Epithelial cell of proximal tubule (primary cell): ENCODE data around the gene HUS1B. TPM values are rescaled to one million over a fixed set of nuclear protein-coding genes. Genes with fewer than 3 reads are reported as not detected.

ENCODE experiments used
- DNase-seq: peaks from one replicate; pipeline ENCODE4 v3.0.0-alpha.2; 2011; ENCODE audit warnings: low read depth
- H3K4me3 ChIP-seq: 2 replicates; pipeline ENCODE4 v1.5.1; 2011; ENCODE audit warnings: low read depth, mild to moderate bottlenecking, low read length
- CTCF ChIP-seq: conservative IDR thresholded peaks from 2 replicates; pipeline ENCODE4 v1.5.1; 2012; ENCODE audit warnings: low read depth, mild to moderate bottlenecking, low read length
- total RNA-seq: library from RNA; depleted of rRNA; stranded (reverse); fragments of >200 nt; gene quantifications from 2 replicates; pipeline ENCODE4 v1.2.3, GENCODE V29; 2015

The HUS1B gene
- total RNA-seq, 1 donor from 2014 or later = not detected

GRCh38 chr6:686497-686896, 29.6 kb upstream of the HUS1B start:
- H3K4me3 ChIP-seq = no peak overlapping the region
- TF ChIP-seq CTCF = peak; percentile 38
- no peak for DNase-seq

- TF ChIP-seq CTCF = no peak
- H3K4me3 ChIP-seq = no peak overlapping the region
- no peak for DNase-seq
Measured at GRCh38 chr6:684831-685636, 28.1 kb upstream of the HUS1B start.

- no peak overlapping the region for H3K4me3 ChIP-seq
- DNase-seq = no peak
- no peak for TF ChIP-seq CTCF
Measured at GRCh38 chr6:683742-684440, 27.0 kb upstream of the HUS1B start.

- DNase-seq = no peak
- TF ChIP-seq CTCF = no peak
- H3K4me3 ChIP-seq = no peak overlapping the region
Measured at GRCh38 chr6:680666-681340, 23.9 kb upstream of the HUS1B start.

GRCh38 chr6:680251-680650, 23.4 kb upstream of the HUS1B start:
- no peak for TF ChIP-seq CTCF
- H3K4me3 ChIP-seq = no peak overlapping the region

GRCh38 chr6:679282-679681, 22.4 kb upstream of the HUS1B start:
- no peak overlapping the region for H3K4me3 ChIP-seq
- TF ChIP-seq CTCF = no peak
- DNase-seq = no peak

More at GRCh38 chr6:680251-680650, 23.4 kb upstream of the HUS1B start:
- no peak for DNase-seq
